VCaP (cell line): Measurements from ENCODE around the gene CHRNB2.

ENCODE experiments used
- H3K27ac ChIP-seq: fragments of 450-650 bp; 2 replicates; pipeline ENCODE4 v1.5.1; 2017
- TF ChIP-seq, protein P1 (sequence below): fragments of 450-650 bp; conservative IDR thresholded peaks from 2 replicates; pipeline ENCODE4 v1.5.1; 2017; ENCODE audit warnings: mild to moderate bottlenecking, moderate library complexity

CHRNB2 gene

GRCh38 chr1:154615411-154615810, 47.8 kb downstream of the CHRNB2 start:
- H3K27ac ChIP-seq = peak overlapping the region; percentile 2; the same call in 1 of the 2 replicates
- TF ChIP-seq, protein P1, sequence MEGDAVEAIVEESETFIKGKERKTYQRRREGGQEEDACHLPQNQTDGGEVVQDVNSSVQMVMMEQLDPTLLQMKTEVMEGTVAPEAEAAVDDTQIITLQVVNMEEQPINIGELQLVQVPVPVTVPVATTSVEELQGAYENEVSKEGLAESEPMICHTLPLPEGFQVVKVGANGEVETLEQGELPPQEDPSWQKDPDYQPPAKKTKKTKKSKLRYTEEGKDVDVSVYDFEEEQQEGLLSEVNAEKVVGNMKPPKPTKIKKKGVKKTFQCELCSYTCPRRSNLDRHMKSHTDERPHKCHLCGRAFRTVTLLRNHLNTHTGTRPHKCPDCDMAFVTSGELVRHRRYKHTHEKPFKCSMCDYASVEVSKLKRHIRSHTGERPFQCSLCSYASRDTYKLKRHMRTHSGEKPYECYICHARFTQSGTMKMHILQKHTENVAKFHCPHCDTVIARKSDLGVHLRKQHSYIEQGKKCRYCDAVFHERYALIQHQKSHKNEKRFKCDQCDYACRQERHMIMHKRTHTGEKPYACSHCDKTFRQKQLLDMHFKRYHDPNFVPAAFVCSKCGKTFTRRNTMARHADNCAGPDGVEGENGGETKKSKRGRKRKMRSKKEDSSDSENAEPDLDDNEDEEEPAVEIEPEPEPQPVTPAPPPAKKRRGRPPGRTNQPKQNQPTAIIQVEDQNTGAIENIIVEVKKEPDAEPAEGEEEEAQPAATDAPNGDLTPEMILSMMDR = no peak

- no peak overlapping the region for H3K27ac ChIP-seq
- TF ChIP-seq, protein P1 = no peak
Observed at GRCh38 chr1:154616659-154617345, 49.2 kb downstream of the CHRNB2 start.

- TF ChIP-seq, protein P1 = no peak
- H3K27ac ChIP-seq = no peak overlapping the region
Observed at GRCh38 chr1:154619181-154619948, 51.8 kb downstream of the CHRNB2 start.

- TF ChIP-seq, protein P1 = no peak
Observed at GRCh38 chr1:154620751-154621150, 53.2 kb downstream of the CHRNB2 start.

DNA sequence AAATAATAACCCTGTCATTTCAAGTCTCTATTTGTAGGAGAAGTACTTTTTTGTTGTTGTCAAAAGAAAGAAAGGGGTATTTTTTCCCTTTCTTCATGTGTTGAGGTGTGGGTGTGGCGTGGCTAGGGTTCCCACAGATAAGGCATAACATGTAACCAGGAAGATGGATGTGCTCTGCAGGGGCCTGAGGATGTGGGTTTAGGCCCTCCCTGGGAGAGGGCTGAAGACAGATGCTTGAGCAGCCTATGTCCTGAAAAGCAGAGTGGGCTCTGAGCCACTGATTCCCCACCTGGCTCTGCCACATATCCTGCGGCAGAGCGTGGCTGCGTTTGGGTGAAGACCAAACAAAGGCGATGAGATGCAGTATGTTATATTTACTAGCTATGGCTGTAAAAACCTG, 54.3 kb downstream of the CHRNB2 start:
- TF ChIP-seq, protein P1 = no peak
- no peak overlapping the region for H3K27ac ChIP-seq

More at GRCh38 chr1:154620751-154621150, 53.2 kb downstream of the CHRNB2 start:
- no peak overlapping the region for H3K27ac ChIP-seq

DNA sequence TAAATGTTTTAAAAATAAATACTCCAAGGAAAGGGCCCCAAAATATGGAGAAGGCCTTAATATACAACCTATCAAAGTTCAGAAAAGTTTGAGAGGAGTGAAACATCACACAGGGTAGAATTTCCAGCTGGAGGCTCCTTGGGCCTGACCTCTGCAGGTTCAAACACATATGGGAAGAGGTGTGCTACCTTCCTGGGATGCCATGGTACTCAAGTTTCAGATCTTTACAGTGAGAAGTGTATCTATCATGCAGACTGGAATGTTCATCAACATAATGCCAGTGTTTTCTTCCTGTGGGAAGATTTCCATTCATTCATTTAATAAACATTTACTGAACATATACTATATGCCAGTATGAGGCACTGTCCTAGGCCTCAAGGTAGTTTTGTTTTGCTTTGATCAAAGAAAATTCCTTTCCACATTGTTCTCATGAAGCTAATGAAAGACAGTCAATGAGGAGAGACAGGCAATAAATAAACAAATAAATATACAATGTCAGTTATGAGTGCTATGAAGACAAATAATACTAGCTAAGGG, 55.0 kb downstream of the CHRNB2 start:
- no peak overlapping the region for H3K27ac ChIP-seq

DNA sequence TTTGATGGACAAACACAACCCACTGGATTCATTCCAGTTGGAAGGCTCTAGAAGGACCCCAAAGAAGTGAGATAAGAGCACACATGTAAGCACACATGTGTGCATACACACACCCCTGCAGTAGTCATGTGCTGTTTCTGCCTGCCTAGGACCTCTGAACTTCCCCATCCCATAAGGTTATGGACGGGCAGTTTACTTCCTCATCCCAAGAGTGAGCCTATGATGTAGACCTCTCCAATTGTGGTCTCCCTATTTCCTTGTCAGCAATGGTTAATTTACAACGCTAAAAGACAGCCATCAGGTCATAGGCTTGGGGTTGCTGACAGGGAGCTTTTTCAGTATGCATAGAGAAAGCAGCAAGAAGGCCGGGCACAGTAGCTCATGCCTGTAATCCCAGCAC, 55.8 kb downstream of the CHRNB2 start:
- TF ChIP-seq, protein P1 = no peak
- H3K27ac ChIP-seq = no peak overlapping the region

More for the DNA sequence above, 55.0 kb downstream of the CHRNB2 start:
- TF ChIP-seq, protein P1 = no peak
